Left colon (tissue), 2 donors: Measurements from ENCODE around the gene GPC5. TPM values are rescaled to one million over a fixed set of nuclear protein-coding genes. Genes with fewer than 3 reads are reported as not detected.

Experiments
- ATAC-seq: fragments of 200-7000 bp; cut with Tn5 transposase; one replicate; pipeline ENCODE4 v1.9.1; 2020; ENCODE audit warnings: mild to moderate bottlenecking, moderate library complexity
- DNase-seq, 2 donors: peaks; one replicate each; pipeline ENCODE4 v3.0.0-alpha.2; 2020
- intact Hi-C, 2 donors: fragments of 100-400 bp; cut with DNase I in 1 of 2; cut with micrococcal nuclease in 1 of 2; formaldehyde crosslinking; loops; one replicate each; pipeline versions ENCODE4 v1.11.2 to v1.14.0; 2022; cut with DNase I, micrococcal nuclease
- total RNA-seq, 2 donors: library from RNA; stranded (reverse); fragmentation: NEBNext Ultra II Directional; extraction: Animal tissue kit (Norgen Biotek cat#: 25700); gene quantifications; one replicate each; pipeline ENCODE4 v1.2.1, GENCODE V29; 2021
- donor health status: DM: no; HTN: no; CAD: no.
- donor health status: DM: yes; HTN: yes; CAD: no.

The GPC5 gene
- total RNA-seq, 2 donors from 2014 or later, result 0.22 to 0.24 TPM

DNA sequence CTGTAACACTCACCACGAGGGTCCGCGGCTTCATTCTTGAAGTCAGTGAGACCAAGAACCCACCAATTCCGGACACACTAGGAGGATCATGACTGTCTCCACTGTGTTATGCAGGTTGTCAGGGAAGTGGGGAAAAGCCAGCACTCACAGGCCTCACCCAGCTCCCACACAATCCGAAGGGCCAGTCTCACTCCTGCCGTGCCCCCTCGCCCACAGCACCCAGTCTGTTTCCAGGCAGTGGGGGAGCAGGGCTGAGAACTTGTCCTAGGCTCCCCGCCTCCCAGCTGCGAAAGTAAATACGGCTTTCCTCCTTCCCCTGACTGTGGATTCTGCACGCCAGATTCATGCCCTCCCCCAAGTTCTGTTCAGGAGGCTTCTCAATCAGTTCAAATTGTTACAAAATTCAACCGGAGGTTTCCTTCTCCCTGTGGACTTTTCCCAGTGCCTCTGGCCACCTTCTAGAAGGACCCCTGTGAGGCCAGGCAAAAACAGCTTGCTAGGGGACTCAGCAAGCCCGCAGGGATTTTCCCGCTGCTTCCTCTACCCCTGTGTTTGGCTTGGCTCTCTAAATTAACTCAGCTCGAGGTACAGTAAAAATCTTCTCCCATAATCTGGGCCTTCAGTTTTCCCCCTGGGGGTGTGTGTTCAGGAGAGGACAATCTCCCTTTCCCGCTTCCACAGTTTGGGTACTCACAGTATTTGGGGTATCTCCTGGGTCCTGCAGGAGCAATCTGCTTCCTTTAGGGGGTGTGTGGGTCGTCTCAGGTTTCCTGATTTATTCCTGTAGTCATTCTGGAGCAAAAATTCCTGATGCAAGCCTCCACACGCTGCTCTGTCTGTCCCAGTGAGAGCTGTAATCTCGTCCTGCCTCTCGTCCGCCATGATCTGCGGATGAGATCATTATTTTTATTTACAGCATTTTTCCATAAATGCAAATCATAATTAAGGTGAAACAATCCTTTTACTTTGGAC lies 899.8 kb downstream of the GPC5 start:
- ATAC-seq (no peak), DNase-seq (no peak)
- intact Hi-C loops, result no loop called here

DNA sequence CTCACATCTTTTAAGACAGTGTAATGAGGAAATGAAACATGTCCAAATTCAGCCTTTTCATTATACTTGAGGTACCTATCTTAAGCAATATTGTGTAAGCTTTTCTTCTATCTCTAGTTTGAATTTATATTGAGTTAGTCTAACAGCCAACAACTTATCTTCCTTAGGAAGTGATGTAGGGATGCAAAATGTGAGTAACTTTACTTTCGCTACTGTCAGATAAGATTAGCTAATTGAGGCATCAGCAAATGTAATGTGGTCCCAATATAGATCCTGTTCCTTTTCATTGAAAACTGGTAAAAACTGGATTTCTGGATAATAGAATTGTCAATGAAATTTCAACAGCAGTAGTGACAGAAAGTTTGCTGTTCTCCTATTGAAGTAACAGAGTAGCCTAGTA lies 902.2 kb downstream of the GPC5 start:
- intact Hi-C loops, result no loop called here
- no peak for ATAC-seq
- DNase-seq, result no peak

DNA sequence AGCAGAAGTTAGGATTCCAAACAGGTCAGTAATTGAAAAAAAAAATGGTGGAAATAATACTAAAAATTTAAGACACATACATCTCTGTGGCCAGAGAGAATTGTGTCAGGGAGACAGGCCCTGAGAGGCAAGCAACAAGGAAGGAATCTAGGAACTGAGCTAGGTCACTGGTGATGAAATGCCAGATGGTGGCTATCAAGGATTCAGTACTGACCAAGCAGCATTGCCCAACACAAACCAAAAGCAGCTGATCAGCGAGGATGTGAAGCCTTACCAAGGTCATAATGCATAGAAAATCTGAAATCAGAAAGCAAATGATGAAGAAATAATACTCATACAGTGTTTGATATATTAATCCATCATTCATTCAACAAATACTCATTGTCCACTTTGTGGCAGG lies 905.0 kb downstream of the GPC5 start:
- DNase-seq (no peak), ATAC-seq (no peak)
- intact Hi-C loops, result no loop called here

DNA sequence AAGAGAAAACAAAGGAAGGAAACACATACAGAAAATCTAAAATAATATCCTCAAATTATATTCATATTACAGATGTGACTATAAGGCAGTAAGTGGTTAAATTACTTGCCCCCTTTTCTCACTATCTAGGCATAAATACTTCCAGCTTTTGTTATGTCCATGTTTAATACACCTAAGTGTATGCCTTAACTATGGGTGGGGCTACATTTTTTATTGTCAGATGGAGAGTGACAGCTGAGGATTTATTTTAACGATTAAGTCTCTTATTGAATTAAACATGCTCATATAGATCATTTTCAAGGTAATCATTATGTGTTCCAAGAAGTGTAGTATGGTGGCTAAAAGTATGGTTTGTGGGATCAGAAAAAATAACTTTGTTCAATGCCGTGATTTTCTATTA lies 909.3 kb downstream of the GPC5 start:
- DNase-seq (no peak), ATAC-seq (peak; percentile 65)
- intact Hi-C loops, result no loop called here

DNA sequence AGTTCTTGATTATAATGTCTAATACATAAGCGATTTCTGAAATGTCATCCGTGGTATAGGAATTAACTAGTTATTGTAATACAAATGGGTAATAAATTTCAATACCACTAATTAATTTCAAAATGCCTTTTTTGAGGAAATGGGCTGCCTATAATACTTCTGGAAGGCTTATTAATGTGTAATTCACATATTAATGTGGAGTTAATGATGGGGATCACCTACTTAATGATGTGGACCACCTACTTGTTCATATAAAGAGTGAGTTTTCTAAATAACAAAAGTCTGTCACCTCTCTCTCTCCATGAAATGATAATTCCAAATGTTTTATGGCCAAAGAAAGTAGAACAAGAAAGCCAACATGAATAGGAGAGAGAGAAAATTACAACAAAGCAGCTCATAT lies 914.4 kb downstream of the GPC5 start:
- ATAC-seq (no peak), DNase-seq (no peak)
- intact Hi-C loops, result no loop called here

DNA sequence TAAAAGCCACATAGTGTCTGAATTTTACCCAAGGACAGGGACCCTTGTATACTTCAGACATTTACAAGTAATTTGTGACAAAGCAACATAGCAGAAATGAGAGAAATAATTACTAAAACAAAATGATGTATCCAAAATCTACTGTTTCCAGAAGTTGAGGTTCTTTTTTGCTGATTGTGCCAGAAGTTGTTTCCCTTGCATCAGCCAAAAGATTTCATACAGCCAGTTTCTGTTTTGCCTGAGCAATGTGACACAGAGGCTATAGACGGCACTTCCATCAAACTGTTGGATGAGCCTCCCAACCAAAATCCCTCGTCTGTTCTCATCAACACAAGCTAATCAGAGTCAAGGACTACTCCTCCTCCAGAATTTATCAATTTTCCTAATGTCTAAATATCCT lies 915.0 kb downstream of the GPC5 start:
- ATAC-seq (no peak), DNase-seq (no peak)
- intact Hi-C loops, result no loop called here

DNA sequence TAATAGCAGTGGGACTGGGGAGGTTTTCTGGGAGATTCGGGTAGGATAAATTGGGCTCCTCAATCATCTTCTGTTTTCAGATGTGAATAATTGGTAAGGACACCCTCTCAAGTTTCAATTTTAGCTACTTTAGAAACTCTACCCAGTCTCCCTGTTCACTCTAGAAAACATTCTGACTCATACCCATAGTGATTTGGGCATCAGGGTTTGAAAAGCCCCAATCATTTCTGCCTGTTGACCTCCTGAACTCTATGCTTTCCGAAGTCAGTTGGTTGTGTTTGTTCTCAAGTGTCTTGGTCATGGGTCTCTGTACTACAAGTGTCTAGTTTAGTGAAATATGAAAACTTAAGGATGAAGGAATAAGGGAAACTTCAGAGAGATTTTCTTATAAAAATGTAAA lies 916.8 kb downstream of the GPC5 start:
- ATAC-seq (no peak), DNase-seq (no peak)
- intact Hi-C loops, result no loop called here

DNA sequence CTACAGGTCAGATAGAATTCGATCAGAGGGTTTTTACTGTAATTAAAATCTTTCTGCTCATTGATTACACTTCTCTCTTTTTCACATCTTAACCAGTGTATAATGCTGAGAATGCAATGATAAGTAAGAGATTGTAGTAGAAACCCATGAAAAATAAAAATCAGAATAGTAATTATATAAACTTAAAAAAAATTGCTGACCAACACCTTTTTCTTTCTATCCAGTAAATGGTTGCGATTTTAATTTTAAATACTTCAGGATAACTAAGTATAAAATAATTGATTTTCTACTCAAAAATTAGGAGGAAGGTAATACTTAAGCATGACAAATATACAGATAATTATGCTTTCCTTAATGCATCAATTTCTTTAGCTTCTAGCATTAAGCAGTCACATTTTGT lies 917.6 kb downstream of the GPC5 start:
- intact Hi-C loops, result no loop called here

DNA sequence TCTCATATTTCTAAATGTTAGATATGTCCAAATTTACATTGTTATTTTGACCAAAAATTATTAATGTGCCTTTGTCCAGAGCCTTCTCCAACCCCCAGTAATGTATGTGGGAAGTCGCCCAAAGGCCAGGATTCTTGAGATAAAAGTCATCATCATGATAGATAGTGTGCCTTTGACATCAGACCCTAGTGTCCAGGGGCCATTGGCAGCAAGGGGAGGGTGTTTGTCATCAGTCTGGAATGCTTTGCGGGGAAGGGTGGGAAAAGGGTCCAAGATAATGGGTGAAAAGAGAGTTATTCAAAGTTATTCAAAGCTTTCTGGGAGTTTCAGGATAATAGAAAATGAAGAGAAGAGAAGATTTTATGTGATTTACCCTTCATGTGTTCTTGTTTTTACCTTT lies 918.6 kb downstream of the GPC5 start:
- DNase-seq, result no peak
- intact Hi-C loops, result no loop called here
- ATAC-seq, result no peak

More for the DNA sequence above, 917.6 kb downstream of the GPC5 start:
- ATAC-seq, result no peak
- no peak for DNase-seq

DNA sequence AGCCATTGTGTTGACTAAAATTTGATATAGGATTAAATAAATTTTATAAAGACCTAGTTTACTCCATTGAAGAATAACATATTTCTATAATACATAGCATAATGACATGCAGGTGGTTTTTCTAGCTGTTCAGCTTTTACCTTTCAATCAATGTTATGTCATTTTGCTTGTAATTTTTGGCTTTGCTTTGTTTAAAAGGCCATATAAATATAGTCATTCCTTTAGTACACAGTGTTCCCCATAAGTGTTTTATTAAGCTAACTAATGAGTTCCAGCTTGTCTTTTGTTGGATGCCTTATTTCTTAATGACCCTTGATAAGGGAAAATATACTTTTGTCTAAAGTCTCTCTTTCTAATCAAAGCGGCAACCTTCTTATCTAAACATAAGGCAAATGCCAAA lies 921.9 kb downstream of the GPC5 start:
- ATAC-seq (no peak), DNase-seq (no peak)
- intact Hi-C loops, result no loop called here

DNA sequence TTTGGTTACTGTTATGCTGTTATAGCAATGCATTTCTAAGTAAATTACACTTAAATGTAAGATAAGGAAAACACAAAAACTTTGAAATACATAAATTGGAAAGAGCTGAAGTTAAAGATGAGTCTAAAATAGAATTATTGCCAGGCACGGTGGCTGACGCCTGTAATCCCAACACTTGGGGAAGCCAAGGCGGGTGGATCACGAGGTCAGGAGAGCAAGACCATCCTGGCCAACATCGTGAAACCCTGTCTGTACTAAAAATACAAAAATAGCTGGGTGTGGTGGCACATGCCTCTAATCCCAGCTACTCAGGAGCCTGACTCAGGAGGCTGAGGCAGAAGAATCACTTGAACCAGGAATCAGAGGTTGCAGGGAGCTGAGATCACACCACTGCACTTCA lies 922.8 kb downstream of the GPC5 start:
- intact Hi-C loops, result no loop called here
- no peak for ATAC-seq
- no peak for DNase-seq

DNA sequence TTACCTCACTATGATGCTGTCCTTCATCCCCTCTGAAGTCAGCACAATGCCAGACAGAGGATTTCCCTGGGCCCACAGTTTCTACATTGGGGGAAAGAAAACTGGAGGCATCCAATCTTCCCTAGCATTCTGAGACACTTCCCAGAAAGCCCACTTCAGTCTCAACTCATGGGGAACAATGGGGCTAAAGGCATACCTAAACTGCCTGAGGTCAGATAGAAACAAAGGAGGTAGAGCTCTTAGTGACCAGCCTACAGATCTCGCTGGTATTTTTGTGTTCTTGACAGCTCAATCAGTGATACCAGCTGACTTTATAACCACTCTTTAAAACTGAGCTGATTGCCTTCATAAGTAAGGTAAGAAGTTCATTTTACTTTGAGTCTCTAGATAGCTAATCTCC lies 947.2 kb downstream of the GPC5 start:
- DNase-seq (no peak), ATAC-seq (no peak)
- intact Hi-C loops, result no loop called here

DNA sequence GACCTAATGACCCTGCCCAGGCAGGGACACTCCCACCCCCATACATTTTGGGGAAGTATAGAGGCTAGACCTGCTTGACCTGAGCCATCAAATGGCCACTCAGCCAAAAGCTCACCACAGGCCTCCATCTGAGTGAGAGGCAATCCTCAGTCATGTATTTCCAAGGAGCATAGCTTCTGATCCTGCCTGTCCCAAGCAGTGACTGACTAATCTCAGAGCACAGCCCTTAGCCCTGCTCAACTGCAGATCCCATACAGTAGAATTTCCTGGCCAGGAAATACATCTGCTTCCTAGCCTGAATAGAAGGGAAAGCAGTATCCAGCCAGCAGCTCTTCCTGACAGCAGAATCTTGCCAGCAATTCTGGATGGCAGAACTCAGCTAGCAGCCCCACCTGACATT lies 947.6 kb downstream of the GPC5 start:
- intact Hi-C loops, result no loop called here
- DNase-seq (no peak), ATAC-seq (no peak)

DNA sequence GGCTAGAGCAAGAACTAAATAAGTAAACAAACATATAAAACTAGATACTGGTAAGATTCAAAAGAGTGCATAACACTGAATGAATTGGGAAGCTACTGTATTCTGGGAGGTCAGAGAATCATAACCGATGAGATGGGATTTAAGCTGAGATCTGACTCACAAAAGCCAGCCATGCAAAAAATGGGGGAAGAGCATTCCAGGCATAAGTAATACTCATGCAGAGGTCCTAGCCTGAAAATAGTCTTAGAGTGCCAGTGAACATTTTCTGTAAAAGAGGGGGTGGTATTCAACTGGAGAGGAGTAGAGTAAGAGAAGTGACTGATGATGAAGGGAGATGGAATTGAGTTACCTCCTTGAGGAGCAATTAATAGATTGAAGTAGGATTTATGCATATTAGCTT lies 956.2 kb downstream of the GPC5 start:
- ATAC-seq (no peak), DNase-seq (no peak)
- intact Hi-C loops, result no loop called here

DNA sequence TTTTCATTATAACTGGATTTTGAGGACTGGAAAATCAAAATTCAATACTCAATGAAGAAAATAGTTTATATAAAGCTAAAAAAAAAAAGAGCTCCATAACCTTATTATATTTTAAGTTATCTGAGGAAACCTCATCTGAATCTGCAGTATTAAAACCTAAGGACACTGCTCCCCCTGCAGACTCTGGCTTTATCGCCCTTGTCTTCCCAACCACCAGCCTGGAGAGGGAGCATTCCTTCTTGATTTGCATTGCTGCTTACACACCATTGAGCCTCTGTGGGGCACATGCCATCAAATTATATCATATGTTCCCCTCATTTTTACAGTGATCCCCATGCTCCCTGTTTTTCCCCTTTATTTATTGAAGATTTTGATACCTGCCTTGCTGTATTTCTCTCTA lies 956.8 kb downstream of the GPC5 start:
- DNase-seq (peak in 1 of 2 donors; percentile 43), ATAC-seq (peak; percentile 92)
- intact Hi-C loops, result no loop called here

DNA sequence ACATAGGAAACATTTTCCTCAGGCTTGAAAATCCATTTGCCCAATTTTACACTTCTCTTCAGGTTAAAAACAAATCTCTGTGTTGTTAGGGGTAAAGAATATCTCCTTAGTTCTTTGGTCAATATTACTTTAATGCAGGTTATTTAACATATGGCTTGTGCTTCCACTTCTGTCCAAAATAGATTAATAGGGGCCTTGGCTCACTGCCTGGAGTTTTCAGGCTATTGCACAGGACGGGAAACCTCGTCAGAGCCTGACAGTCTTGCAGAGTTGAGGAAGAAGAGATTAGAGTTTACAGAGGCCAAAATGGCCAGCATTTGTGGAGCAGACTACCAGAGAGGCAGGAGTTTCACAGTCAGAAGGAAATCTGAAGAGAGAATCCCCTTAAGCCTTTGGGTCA lies 964.3 kb downstream of the GPC5 start:
- intact Hi-C loops, result no loop called here
- DNase-seq, result no peak
- ATAC-seq, result no peak

DNA sequence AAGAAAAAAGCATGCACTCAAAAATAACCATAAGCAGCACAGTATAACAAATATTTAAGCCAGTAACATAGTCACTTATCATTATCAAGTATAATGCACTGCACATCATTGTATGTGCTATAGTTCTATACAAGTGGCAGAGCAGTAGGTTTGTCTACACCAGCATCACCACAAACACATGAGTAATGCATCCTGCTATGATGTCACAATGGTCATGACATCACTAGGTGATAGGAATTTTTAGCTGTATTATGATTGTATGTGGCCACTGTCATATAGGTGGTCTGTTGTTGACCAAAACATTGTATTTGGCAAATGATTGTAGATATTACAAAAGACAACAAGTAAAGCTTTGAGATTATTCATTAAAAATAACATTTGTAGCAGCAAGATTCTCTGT lies 967.5 kb downstream of the GPC5 start:
- intact Hi-C loops, result no loop called here

DNA sequence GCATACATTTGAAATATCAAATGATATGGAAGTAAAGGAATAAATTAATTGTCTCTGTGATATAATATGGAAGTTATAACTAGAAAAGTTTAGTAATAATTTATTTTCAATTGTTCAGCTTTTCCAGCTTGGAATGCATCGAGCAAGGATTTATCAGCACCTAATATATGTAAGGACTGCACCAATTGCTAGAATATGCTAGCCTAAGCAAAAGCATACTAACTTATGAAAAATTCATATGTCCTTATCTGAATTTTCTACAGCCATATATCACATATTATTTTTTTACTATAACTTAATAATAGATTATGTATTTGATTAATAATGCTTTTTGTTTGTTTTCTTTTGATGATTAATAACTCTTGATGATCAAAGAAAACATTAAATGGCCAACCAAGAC lies 979.0 kb downstream of the GPC5 start:
- intact Hi-C loops, result no loop called here
- DNase-seq, result no peak
- no peak for ATAC-seq

More for the DNA sequence above, 967.5 kb downstream of the GPC5 start:
- no peak for ATAC-seq
- DNase-seq, result no peak

DNA sequence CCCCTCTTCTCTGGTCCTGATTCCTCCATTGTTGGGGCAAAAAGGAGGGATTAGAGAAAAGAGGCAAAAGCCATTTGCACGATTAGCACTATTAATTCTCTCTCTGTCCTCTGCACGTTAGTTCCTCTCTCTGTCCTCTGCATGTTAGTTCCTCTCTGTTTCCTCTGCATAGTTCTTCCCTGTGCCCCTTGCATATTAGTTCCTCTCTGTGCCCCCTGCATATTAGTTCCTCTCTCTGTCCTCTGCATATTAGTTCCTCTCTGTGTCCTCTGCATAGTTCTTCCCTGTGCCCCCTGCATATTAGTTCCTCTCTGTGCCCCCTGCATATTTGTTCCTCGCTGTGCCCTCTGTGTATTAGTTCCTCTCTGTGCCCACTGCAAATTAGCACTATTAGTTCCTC lies 981.0 kb downstream of the GPC5 start:
- intact Hi-C loops, result no loop called here
- ATAC-seq, result no peak
- DNase-seq, result no peak

DNA sequence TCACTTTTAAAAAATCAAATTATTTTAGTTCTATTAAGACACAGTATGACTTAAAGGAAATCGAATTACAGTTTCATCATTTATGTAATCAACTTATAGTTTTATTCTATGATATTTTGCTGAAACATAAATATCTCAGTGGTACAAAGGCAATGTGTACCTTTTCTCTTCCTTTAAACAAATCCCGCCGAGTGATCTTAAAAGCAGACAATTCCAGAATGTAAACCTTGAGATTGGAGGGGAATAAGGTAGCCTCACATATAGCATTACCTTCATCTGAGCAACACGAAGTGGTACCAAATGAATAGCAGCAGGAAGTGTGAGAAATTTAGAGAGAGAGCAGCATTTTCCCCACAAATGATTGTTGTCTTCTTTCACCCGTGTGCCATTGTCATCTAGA lies 986.0 kb downstream of the GPC5 start:
- intact Hi-C loops, result no loop called here
- DNase-seq (no peak), ATAC-seq (no peak)

DNA sequence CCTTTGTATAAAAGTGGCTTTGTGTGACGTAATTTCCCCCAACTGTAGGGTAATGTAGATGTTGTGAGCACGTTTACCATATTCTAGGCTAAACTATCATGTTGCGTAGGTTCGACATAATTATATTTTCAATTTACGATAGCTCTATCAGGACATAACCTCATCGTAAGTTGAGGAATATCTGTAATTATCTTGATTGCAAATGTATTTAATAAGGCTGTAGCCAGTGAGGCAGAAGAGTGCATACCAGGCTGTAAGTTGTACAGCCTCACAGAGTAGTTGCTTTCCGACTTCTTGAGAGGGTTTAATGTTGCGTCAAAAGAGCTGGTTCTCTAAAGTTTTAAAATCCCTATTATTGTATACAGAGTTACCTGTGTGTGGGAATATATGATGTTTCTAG lies 988.8 kb downstream of the GPC5 start:
- DNase-seq (no peak), ATAC-seq (no peak)
- intact Hi-C loops, result no loop called here
